K562 (cell line): ENCODE data around the gene ALX3. TPM values are rescaled to one million over a fixed set of nuclear protein-coding genes. Genes with fewer than 3 reads are reported as not detected.

Source experiments
- CBFA2T3 ChIP-seq: fragments of 450-650 bp; IDR thresholded peaks from 2 replicates; pipeline ENCODE4 v1.6.1; 2017
- IFI16 ChIP-seq: fragments of 250-450 bp; sonication (Bioruptor Pico); IDR thresholded peaks from 2 replicates; pipeline ENCODE4 v2.1.2; 2022; ENCODE audit warnings: mild to moderate bottlenecking, inconsistent platforms
- LEF1 ChIP-seq: fragments of 450-650 bp; IDR thresholded peaks from 2 replicates; pipeline ENCODE4 v1.6.1; 2016; ENCODE audit warnings: mild to moderate bottlenecking
- NKRF ChIP-seq: fragments of 450-650 bp; IDR thresholded peaks from 2 replicates; pipeline ENCODE4 v1.6.1; 2016; ENCODE audit warnings: borderline replicate concordance
- NONO ChIP-seq, 2 experiments: fragments of 200-400 bp in 1 of 2; fragments of 450-650 bp in 1 of 2; formaldehyde crosslinking in 1 of 2; IDR thresholded peaks; 2 replicates each; pipeline ENCODE4 v1.6.1; 2017; ENCODE audit warnings: low read depth in 2 of 2, mild to moderate bottlenecking in 2 of 2, moderate library complexity in 2 of 2, low read length in 1 of 2
- NR1H2 ChIP-seq: sonication (generic); formaldehyde crosslinking; IDR thresholded peaks from 2 replicates; pipeline ENCODE4 v1.4.0; 2020; ENCODE audit warnings: mild to moderate bottlenecking, missing genetic modification reagents
- NR2C1 ChIP-seq, 2 experiments: fragments of 450-650 bp; IDR thresholded peaks; 2 replicates each; pipeline ENCODE4 v1.6.1; 2017; ENCODE audit warnings: mild to moderate bottlenecking in 2 of 2, antibody characterized with exemption in 1 of 2, inconsistent platforms in 1 of 2, missing compliant biosample characterization in 1 of 2, missing genetic modification characterization in 1 of 2
- POLR2AphosphoS5 ChIP-seq: IDR thresholded peaks from 2 replicates; pipeline ENCODE4 v1.6.1; 2011; ENCODE audit warnings: mild to moderate bottlenecking, low read depth, low read length, moderate library complexity; ENCODE audit not compliant: control insufficient read depth, insufficient read depth
- POLR2G ChIP-seq: fragments of 200-400 bp; formaldehyde crosslinking; IDR thresholded peaks from 2 replicates; pipeline ENCODE4 v1.6.1; 2017; ENCODE audit warnings: low read depth, mild to moderate bottlenecking, antibody characterized with exemption, low read length, moderate library complexity
- SUPT5H ChIP-seq: fragments of 450-650 bp; IDR thresholded peaks from 2 replicates; pipeline ENCODE4 v1.6.1; 2016
- TCF3 ChIP-seq: sonication (generic); formaldehyde crosslinking; IDR thresholded peaks from 2 replicates; pipeline ENCODE4 v1.4.0; 2020; ENCODE audit warnings: mild to moderate bottlenecking, missing genetic modification reagents
- TCF7 ChIP-seq: sonication (generic); IDR thresholded peaks from 2 replicates; pipeline ENCODE4 v1.6.1; 2016; ENCODE audit warnings: antibody characterized with exemption, borderline replicate concordance
- TEAD4 ChIP-seq, 2 experiments: sonication (generic) in 1 of 2; formaldehyde crosslinking in 1 of 2; IDR thresholded peaks; 2 replicates each; pipeline versions ENCODE4 v1.6.1 to v1.8.0; 2012 to 2022; ENCODE audit warnings: borderline replicate concordance in 1 of 2, inconsistent platforms in 1 of 2, low read length in 1 of 2, mild to moderate bottlenecking in 1 of 2, missing genetic modification reagents in 1 of 2
- ZBTB7A ChIP-seq: IDR thresholded peaks from 2 replicates; pipeline ENCODE4 v1.6.1; 2011; ENCODE audit warnings: low read depth, mild to moderate bottlenecking, low read length, moderate library complexity, borderline replicate concordance; ENCODE audit not compliant: control insufficient read depth
- ZNF449 ChIP-seq: fragments of 250-450 bp; sonication (Bioruptor Pico); IDR thresholded peaks from 2 replicates; pipeline ENCODE4 v1.8.0; 2022; ENCODE audit warnings: moderate library complexity, mild to moderate bottlenecking, inconsistent platforms
- ZNF583 ChIP-seq: fragments of 250-450 bp; sonication (Bioruptor Pico); IDR thresholded peaks from 2 replicates; pipeline ENCODE4 v1.4.0; 2020
- polyA plus RNA-seq, 8 experiments: library from polyadenylated mRNA; depleted of rRNA in 4 of 8; stranded (reverse) in 5 of 8; unstranded in 3 of 8; fragments of >200 nt; fragmentation: Nextera tagmentation in 2 of 8; fragmentation: Illumina TruSeq in 1 of 8; extraction: Ambion mirVana in 2 of 8; extraction: Trizol in 1 of 8; gene quantifications; 2 replicates each; pipeline versions ENCODE4 v1.2.1 to v1.2.3, GENCODE V29; 2011 to 2014; ENCODE audit warnings: inconsistent platforms in 1 of 8, missing spikeins in 1 of 8
- total RNA-seq, 7 experiments: library from RNA; depleted of rRNA in 6 of 7; stranded (reverse); fragments of >200 nt in 6 of 7; fragmentation: Illumina TruSeq in 2 of 7; extraction: Trizol in 2 of 7; gene quantifications; 2 replicates each; pipeline versions ENCODE4 v1.2.1 to v1.2.3, GENCODE V29; 2011 to 2021; ENCODE audit warnings: low replicate concordance in 1 of 7
- TF ChIP-seq, protein P1 (sequence below): fragments of 200-800 bp; sonication (Bioruptor generic); IDR thresholded peaks from 2 replicates; pipeline ENCODE4 v1.6.1; 2017; ENCODE audit warnings: missing genetic modification characterization, missing compliant biosample characterization

ALX3 gene
- total and polyA plus RNA-seq, 9 of the 15 experiments (the other 6 are each of a cell fraction or from before 2014, with no cell fraction given), result not detected

DNA sequence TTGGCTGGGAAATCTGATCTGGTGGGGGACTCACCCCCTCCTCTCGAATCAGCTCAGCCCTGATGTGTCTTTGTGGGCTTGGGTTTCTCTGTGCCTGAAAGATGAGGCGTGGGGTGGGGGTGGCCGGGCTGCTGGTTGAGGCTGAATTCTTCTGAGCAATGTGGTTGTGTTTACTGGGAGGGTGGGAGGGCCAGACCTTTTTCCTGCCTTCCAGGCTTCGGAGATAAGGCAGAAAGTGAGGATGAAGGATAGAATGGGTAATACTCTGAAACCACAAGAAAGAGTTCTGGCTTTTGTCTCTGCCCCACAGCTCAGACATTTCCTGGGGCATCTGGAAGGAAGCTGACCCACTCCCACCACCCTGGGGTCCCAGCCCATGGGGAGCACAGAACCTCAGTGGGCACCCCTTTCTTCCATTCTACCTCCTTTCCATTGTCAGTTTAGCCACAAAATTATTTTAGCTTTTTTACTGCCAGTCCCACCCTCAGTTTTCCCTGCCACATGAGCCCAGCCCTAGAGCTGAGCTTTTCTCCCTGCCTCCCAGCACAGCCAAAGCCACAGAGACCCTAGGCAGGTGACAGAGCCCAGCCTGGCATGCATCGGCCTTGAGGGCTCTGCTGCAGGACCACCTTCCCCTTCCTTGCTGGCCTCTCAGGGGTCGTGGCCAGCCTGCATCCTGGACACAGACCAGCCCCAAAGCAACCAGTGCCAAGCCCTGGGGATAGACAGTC is 11.2 kb downstream of the ALX3 start (continued):
- peak; percentile 65 for TF ChIP-seq CBFA2T3
- TF ChIP-seq NKRF, result no peak
- no peak for TF ChIP-seq NONO (IDR thresholded peaks at IDR 0.05; ENCODE audit: low read depth in 2 of 2, low read length in 1 of 2)
- peak; percentile 55 for TF ChIP-seq POLR2AphosphoS5
- TF ChIP-seq ZNF449 (CRISPR knock-in tag), result no peak
- TF ChIP-seq, protein P1, sequence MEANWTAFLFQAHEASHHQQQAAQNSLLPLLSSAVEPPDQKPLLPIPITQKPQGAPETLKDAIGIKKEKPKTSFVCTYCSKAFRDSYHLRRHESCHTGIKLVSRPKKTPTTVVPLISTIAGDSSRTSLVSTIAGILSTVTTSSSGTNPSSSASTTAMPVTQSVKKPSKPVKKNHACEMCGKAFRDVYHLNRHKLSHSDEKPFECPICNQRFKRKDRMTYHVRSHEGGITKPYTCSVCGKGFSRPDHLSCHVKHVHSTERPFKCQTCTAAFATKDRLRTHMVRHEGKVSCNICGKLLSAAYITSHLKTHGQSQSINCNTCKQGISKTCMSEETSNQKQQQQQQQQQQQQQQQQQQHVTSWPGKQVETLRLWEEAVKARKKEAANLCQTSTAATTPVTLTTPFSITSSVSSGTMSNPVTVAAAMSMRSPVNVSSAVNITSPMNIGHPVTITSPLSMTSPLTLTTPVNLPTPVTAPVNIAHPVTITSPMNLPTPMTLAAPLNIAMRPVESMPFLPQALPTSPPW, result peak; percentile 56
- peak; percentile 33; the same call in 1 of the 2 replicates for TF ChIP-seq TEAD4 (IDR thresholded peaks at IDR 0.05; ENCODE audit: low read length)
- no peak for TF ChIP-seq TEAD4 (CRISPR knock-in tag; IDR thresholded peaks at IDR 0.05; ENCODE audit: borderline replicate concordance)
- no peak for TF ChIP-seq NR2C1 (IDR thresholded peaks at IDR 0.05)
- no peak for TF ChIP-seq NR2C1 (tag; IDR thresholded peaks at IDR 0.05)
- TF ChIP-seq POLR2G, result peak; percentile 33; the same call in 1 of the 2 replicates
- 0 out of 2 replicates have a peak, but pooled peaks have one; percentile 13 for TF ChIP-seq SUPT5H
- peak; percentile 65; the same call in 1 of the 2 replicates for TF ChIP-seq TCF7
- 0 out of 2 replicates have a peak, but pooled peaks have one; percentile 16 for TF ChIP-seq LEF1
- TF ChIP-seq ZNF583 (CRISPR knock-in tag), result no peak
- TF ChIP-seq NR1H2 (CRISPR knock-in tag), result no peak
- TF ChIP-seq ZBTB7A, result peak; percentile 53; the same call in 1 of the 2 replicates
- peak; percentile 74 for TF ChIP-seq TCF3 (CRISPR knock-in tag)
- no peak for TF ChIP-seq IFI16 (CRISPR knock-in tag)
